GM19455 (cell line): ENCODE data around the gene CCDC74A.
"Not testable (repeated sequence)": the region's sequence is repeated elsewhere in the genome, so short reads cannot be mapped to it uniquely, and the experiment has no call there.

Experiments used
- ATAC-seq: cut with Tn5 transposase; IDR thresholded peaks from one replicate; pipeline ENCODE4 v1.9.1; 2021; ENCODE audit not compliant: unreplicated experiment

CCDC74A gene

DNA sequence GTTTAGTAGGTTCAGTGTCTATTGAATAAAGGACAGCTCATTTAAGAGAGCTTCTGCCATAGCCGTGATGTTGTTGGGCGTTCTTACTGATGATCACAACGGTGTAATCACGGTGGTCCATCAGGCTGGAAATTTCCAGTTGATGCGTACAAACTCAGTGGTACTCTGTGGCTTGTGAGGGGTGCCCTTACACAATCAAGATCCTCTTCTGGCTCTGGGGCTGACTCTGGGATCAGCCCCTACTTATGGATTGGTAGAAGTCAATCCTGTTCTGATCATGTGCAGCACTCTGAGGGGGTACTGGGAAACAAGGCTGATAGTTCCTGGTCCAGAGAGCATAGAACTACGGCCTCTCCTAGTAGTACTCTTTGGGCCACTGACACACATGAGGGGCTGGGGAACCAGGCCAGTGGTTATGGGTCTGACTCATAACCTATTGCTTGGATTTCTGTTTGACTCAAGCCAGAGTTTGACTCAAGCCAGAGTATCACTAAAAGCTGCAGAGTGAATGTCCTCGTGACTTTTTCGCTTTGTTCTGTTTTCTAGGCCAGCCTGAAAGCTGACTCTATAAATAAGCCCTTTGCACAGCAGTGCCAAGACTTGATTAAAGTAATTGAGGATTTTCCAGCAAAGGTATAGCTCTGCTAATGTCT, 29.2 kb upstream of the CCDC74A start:
- ATAC-seq, result peak; percentile 90

DNA sequence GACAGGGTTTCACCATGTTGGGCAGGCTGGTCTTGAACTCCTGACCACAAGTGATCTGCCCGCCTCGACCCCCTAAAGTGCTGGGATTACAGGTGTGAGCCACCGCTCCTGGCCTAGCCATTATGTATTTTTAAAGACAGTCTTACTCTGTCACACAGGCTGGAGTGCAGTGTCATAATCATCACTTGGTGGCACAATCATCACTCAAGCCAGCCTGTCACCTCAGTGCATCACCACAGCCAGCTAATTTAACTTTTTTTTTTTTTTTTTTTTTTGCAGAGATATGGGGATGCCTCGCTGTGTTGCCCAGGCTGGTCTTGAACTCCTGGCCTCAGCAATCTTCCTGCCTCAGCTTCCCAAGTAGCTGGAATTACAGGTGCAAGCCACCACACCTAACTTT, 24.1 kb upstream of the CCDC74A start:
- not testable (repeated sequence) for ATAC-seq

DNA sequence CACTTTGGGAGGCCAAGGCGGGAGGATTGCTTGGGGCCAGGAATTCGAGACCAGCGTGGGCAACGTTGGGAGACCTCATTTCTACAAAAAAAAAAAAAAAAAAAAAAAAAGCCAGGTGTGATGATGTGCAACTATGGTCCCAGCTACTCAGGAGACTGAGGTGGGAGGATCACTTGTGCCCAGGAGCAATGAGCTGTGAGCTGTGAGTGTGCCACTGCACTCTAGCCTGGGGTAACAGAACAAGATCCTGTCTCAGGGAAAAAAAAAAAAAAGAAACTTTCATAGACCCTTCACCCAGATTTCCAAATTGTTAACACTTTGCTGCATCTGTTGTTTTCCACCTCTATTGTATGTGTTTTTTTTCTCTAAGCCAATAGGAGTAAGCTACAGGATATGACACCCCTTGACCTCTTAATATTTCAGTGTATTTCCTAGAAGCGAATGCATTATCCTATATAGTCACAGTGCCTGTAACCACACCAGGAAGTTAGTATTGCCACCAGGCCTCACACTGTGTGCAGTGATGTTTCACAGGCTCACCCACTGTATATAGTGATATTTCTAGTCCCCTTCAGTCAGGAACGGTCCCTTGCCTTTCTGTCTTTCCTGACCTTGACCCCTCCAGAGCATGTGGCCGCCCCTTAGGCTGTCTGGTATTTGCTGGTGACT, 23.5 kb upstream of the CCDC74A start:
- ATAC-seq, result not testable (repeated sequence)

GRCh38 chr2:131509615-131510014, 18.1 kb upstream of the CCDC74A start:
- no peak for ATAC-seq

- ATAC-seq, result not testable (repeated sequence)
Observed at GRCh38 chr2:131511291-131511968, 16.3 kb upstream of the CCDC74A start.

GRCh38 chr2:131511969-131512870, 15.5 kb upstream of the CCDC74A start:
- ATAC-seq, result not testable (repeated sequence)

- ATAC-seq, result peak; percentile 53
Observed at GRCh38 chr2:131514408-131515166, 13.1 kb upstream of the CCDC74A start.

DNA sequence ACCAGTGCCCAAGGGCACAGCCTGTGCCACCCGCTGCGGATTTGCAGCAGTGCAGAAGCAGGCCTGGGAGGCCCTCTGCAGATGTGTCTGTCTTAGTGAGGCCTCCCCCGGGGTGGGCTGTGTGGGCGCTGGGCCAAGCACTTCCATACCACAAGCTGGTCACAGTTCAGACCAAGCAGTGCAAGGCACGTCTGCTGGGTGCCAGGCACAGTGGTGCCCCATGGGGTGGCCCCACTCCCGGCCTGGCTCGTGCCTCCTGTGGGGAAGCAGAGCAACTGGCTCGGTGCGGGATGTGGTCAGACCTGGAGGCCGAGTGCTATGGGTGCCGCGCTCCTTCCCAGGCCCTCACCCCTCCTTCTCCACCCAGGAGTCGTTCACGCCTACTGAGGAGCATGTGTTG, 12.5 kb upstream of the CCDC74A start:
- ATAC-seq, result not testable (repeated sequence)

DNA sequence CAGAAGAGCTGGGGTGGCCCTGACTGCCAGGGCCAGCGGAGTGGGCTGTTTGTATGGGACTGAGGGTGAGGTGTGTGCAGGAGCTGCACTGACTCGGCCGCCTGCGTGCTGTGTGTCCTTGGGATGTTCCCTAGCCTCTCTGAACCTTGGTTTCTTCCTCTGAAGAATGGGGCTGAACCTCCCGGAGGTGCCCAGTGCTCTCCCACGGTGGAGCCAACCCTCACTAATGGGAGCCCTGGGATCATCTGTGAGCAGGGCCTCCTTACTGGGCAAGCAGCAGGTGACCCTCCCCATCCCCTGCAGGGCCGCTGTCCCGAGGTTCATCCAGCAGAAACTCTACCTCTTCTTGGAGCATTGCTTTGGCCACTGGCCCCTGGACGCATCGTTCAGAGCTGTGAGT, 11.7 kb upstream of the CCDC74A start:
- ATAC-seq, result no peak

- ATAC-seq, result not testable (repeated sequence)
Observed at GRCh38 chr2:131516621-131517020, 11.1 kb upstream of the CCDC74A start.

GRCh38 chr2:131517106-131517831, 10.4 kb upstream of the CCDC74A start:
- ATAC-seq, result no peak

GRCh38 chr2:131517856-131518255, 9.8 kb upstream of the CCDC74A start:
- not testable (repeated sequence) for ATAC-seq

DNA sequence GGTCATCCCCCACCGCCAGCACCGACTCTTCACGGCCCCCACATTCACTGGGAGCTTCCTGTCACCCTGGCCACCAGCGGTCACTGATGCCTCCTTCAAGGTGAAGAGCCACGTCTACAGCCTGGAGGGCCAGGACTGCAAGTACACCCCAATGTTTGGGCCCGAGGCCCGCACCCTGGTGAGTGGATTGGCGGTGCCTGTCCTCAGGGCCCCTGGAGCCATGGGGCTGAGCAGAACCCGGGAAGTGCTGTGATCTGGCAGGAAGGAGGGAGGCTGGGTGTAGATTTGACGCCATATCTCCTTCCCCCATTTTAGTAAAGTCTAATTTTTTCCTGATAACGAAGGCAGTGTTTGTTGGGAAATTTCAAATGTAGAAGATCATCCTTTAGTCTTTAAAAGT, 9.2 kb upstream of the CCDC74A start:
- not testable (repeated sequence) for ATAC-seq

GRCh38 chr2:131519466-131519865, 8.2 kb upstream of the CCDC74A start:
- no peak for ATAC-seq

- not testable (repeated sequence) for ATAC-seq
Observed at GRCh38 chr2:131519871-131520470, 7.7 kb upstream of the CCDC74A start.

DNA sequence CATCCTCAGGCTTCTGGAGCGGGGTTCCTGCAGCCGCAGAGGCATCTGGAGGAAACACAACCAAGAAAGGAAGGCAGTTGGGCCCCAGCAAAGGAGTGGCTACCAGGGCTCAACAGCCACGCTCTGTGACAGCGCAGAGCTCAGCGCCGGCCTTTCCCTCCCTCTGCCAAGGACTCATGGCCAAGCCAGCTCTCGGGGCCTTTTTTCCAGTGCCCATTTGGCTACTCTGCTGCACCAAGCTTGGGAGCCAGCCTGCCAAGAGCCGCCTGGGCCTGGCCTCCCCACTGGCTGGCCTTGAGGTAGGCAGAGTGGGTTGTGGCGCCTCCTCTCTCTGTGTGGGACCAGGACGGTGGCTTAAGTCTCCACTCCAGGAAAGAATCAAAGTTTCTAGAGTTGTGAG, 7.2 kb upstream of the CCDC74A start:
- no peak for ATAC-seq

- not testable (repeated sequence) for ATAC-seq
Observed at GRCh38 chr2:131521524-131521923, 6.2 kb upstream of the CCDC74A start.

- ATAC-seq, result no peak
Observed at GRCh38 chr2:131521961-131522781, 5.5 kb upstream of the CCDC74A start.
